Stomach (tissue), 4 donors: ENCODE measurements around the gene ADIRF.

Experiments used
- CTCF ChIP-seq, 7 experiments: fragments of 450-650 bp in 4 of 7; fragments of 200-600 bp in 3 of 7; sonication (generic) in 3 of 7; IDR thresholded peaks; one replicate each; pipeline ENCODE4 v1.5.1; 2016 to 2019; ENCODE audit warnings: antibody characterized with exemption in 7 of 7, control low read depth in 2 of 7, mild to moderate bottlenecking in 1 of 7
- POLR2AphosphoS5 ChIP-seq, 3 donors: sonication (generic); formaldehyde crosslinking; IDR thresholded peaks; one replicate each; pipeline ENCODE4 v1.6.1; 2016; ENCODE audit warnings: antibody characterized with exemption in 3 of 3

- TF ChIP-seq CTCF (IDR thresholded peaks at IDR 0.05) (no peak), POLR2AphosphoS5 (IDR thresholded peaks at IDR 0.05) (peak in 1 of 3 donors; percentile 3)
Measured at GRCh38 chr10:86979977-86980448, 11.7 kb downstream of the ADIRF start.
